DOHH2 (cell line): ENCODE measurements around the gene WNT3A.

Experiments
- CTCF ChIP-seq: fragments of 200-600 bp; sonication (generic); IDR thresholded peaks from one replicate; pipeline ENCODE4 v1.5.1; 2014; ENCODE audit warnings: antibody characterized with exemption, mild to moderate bottlenecking, low read depth, low read length; ENCODE audit not compliant: poor library complexity, severe bottlenecking
- EZH2phosphoT487 ChIP-seq: fragments of 200-600 bp; sonication (generic); IDR thresholded peaks from 2 replicates; pipeline ENCODE4 v1.6.1; 2017; ENCODE audit warnings: borderline replicate concordance, mild to moderate bottlenecking, antibody characterized with exemption, low read length, moderate library complexity, mixed read lengths

- TF ChIP-seq CTCF (no peak), EZH2phosphoT487 (no peak)
These were observed 4.9 kb upstream of the WNT3A start for GRCh38 chr1:228001738-228002535.
